ENCODE results near the gene TSG101.

GRCh38 chr11:18485913-18486528, 40.7 kb downstream of the TSG101 start:
- TF ChIP-seq POLR2A (IDR thresholded peaks at IDR 0.05; ENCODE audit: low read length) (no peak), GATA1 (IDR thresholded peaks at IDR 0.05; ENCODE audit: low read depth, low read length) (no peak)

Measured in erythroblast (primary cell).